ENCODE measurements around the gene POU2F3. TPM values are rescaled to one million over a fixed set of nuclear protein-coding genes. Genes with fewer than 3 reads are reported as not detected.

The POU2F3 gene
- total RNA-seq, result not detected

DNA sequence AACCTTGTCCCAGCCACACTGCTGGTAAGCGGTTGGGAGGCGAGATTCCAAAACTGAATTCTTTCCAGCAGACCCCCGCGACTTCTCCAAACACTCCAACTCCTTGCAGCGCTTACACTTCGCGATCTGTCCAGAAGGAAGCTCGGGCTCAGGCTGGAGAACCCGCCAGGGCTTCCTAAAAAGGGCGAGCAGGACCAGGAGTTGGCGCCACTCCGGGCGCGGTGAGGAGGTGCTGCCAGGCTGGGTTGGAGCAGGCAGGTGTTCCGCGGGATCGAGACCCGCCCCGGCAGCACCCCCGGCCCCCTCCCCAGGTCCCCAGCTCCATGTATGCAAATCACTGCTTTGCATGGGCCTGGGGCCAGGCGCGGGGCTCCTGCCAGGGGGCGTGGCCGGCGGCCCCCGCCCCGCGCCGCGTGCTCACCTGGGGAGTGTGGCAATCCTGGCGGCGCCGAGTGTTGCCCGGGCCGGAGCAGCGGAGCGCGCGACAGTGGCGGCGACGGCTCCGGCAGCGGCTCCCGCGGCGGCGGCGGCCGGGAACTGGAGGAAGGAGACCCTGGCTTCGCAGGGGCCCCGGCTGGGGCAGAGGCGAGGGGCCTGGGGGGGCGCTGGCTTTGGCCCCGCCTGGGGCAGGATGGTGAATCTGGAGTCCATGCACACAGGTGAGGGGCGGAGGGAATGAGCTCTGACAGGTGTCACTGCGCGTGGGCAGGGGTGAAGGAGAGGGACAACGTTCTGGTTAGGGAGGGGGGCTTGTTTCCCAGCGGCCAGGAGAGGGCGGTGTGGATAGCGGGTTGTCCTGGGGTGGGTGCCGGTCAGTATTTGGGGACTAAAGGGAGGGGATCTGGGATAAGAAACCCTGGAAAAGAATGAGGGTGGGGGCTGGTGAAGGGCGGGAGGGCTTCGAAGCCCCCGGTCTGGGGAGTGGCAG is at the start of gene POU2F3:
TSS of gene POU2F3 (plus strand) at position 428 of the 928 bp plus-strand sequence. CDS start at position 632, 204 bp downstream.
- ATAC-seq (no peak), DNase-seq (ENCODE audit: low spot score) (no peak)
- intact Hi-C loops (cut with DNase I), result loop anchor here (5.0 kb wide), 1 partner anchor 62 kb away; no protein-coding TSS in a partner anchor

DNA sequence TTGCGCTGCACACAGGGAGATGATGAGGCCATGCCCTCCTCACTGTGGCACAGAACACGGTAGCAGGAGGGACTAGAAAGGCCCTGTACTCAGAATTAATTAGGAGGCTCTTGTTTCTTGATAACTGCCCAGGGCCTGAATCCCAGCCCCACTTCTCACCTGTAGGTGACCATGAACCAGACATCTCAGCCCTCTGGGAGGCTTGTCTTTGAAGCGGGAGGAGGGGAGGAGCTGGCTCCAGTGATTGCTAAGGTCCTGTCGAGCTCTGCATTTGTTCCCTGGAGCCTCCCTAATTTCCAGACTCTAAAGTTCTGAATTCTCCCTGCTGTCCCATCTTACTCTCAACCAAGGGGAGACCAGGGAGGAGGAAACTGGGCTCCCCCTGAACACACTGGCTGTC is 48.9 kb upstream of the POU2F3 start:
- DNase-seq (ENCODE audit: low spot score) (no peak), ATAC-seq (no peak)
- intact Hi-C loops (cut with DNase I), result no loop called here

DNA sequence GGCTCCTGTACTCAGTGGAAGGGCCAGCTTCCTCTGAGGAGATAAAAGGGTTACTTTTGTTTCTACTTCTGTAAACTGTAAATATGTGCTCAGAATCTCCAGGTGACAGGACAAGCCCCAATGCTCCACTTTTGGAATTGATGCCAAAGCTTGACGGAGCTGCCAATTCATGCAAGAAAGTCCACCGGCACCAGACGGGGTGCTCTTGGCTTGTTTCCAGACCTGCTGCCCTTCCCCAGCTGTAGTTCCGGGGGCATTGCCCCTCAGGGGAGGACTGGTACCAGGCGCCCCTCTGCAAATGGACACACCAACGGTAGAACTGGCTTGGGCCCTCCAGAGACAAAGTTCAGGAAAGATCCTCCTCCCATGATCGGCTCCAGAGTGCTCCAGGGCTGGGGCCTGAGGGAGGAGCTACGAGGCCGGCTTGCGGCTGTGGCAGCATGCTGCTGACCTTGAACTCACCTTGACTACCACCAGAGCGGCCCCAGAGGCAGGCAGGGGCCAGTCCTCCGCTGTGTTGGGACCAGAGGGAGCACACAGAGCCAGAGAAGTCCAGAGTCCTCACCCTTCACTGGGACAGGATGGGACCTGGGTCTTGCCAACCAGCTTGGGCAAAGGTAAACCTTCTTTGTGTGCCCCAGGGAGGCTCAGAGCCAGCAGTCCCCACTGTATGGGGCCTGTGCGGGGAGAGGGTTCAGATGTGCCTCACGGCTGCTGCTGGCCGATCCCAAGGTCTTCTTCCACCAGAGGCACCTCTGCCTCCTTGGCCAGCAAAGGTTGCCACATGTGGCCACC is 46.9 kb upstream of the POU2F3 start:
- DNase-seq (ENCODE audit: low spot score), result no peak
- intact Hi-C loops (cut with DNase I), result no loop called here
- no peak for ATAC-seq

DNA sequence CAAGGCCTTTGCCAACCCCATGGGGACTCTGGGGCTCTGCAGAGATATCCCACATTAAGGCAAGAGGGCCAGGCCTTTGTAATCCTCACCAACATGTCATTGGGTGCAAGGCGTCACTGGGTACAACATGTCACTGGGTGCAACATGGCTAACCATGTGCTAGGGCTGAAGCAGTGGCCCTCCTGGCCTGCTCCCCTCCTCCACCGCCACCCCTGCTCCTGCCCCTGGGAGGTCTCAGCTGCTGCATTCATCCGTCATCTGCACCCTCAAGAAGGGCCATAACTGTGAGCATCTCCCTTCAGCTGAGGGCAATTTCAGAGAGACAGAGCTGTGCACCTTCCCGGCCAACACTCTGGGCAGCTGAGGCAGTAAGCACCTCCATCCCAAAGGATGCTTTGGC is 45.8 kb upstream of the POU2F3 start:
- intact Hi-C loops (cut with DNase I), result no loop called here
- ATAC-seq, result no peak
- DNase-seq (ENCODE audit: low spot score), result no peak

DNA sequence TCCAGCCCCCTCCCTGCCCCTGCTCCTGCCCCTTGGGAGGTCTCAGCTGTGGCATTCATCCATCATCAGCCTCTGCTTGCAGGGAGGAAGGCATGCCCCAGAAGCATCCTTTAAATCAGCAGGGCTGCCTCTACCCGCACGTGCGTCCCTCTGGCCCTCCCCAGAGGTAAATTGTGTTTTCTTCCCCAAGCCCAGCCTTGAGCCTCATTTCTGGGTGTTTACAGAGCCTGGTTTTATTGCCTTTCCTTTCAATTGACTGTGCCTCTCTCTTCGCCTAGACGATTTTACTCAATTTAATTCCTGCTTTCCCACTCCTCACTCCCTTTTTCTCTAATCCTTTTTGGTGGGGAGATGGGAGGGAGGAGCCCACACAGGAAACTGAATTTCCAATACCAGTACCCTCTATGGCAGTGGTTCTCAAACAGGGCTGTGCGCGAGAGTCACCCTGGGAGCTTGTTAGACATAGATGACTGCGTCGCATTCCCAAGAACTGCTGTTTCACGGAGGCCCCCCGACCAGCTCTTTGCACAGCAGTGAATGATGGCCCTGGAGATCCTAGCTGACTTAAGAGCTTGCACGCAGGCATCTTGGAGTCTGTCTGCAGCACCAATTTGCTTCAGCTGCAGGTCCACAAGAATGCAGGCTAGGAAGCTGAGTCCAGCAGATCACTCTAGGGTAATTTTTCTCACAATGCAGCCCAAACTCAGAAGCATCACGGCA is 44.2 kb upstream of the POU2F3 start:
- DNase-seq (ENCODE audit: low spot score) (no peak), ATAC-seq (no peak)
- intact Hi-C loops (cut with DNase I), result no loop called here

DNA sequence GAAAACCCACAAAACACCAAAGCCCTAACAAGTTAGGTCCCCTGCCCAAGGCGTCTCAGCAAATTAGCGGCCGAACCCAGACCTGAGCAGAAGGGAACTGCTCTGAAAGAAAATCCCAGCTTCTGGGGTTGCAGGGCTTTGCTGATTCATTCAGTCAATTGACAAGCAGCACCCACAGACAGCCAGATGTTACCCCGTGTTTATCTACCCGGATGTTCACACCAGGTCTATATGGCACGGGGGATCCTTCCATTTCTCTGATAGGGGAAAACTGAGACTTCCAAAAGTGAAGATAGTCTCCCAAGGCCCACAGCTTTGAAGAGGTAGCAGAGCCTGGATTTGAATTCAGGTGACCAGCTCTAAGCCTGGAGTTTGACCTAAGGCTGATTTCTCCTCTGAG is 43.1 kb upstream of the POU2F3 start:
- DNase-seq (ENCODE audit: low spot score) (no peak), ATAC-seq (no peak)
- intact Hi-C loops (cut with DNase I), result no loop called here

DNA sequence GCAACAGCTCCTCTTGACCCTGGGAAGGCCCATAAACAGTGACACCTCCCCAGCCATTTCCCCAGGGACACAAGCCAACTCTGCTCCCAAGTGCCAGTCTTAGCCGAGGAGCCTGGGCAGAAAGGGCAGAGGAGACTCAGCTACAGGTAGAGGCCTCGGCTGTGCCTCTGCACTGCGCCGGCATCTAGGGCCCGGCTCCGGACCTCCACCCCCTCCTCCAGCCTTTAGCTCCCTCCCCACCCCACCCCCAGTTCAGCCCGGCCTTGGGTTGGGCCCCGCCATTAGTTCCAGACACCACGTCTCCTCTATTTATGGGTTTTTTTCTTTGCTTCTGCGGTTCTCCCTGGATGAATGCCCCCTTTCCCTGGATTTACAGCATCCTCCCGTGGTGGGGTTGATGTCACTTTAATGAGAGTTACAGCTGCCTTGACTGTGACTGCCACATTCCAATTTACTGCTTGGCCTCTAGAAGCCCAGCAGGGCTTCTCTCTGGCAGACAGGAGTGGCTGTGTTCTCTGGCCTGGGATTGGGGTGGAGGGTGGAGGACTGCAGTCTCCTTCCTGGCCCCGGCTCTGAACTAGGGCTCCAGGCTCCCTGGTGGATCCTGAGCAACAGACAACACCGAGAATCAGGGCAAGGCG is 42.6 kb upstream of the POU2F3 start:
- ATAC-seq (peak; percentile 84), DNase-seq (ENCODE audit: low spot score) (no peak)
- intact Hi-C loops (cut with DNase I), result no loop called here

DNA sequence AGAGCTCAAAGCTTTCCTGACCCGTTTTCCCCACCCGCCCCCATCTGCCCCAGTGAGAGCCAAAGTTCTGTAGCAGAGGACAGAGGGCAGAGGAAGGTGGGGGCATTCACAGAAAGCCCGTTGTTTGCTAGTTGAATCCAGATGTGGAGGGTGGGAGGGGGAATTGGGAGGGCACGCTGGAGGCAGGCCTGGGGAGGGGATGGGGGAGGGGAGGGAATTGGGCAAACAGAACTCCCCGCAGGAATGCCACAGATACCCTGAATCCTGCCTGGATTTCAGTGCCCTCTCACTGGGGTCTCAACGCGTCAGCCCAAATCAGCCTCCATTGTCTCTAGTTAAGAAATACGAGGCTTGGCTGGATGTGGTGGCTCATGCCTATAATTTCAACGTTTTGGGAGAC is 42.0 kb upstream of the POU2F3 start:
- intact Hi-C loops (cut with DNase I), result no loop called here
- ATAC-seq, result peak; percentile 76
- no peak for DNase-seq (ENCODE audit: low spot score)

DNA sequence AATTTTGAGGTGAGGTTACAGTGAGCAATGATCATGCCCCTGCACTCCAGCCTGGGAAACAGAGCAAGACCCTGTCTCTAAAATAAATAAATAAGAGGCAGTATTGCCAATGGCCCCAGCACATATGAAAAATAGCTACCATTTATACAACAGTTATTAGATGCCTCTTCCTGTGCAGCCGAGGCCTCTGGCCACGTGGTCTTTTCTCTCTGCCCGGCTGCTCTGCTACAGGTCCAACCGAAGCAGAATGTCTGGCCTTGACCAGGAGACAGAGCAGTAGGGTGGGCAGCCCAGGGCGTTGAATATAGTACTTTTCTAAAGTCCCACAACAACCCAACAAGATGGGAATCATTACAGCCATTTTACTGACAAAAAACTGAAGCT is 41.5 kb upstream of the POU2F3 start:
- intact Hi-C loops (cut with DNase I), result no loop called here
- ATAC-seq (no peak), DNase-seq (ENCODE audit: low spot score) (no peak)

DNA sequence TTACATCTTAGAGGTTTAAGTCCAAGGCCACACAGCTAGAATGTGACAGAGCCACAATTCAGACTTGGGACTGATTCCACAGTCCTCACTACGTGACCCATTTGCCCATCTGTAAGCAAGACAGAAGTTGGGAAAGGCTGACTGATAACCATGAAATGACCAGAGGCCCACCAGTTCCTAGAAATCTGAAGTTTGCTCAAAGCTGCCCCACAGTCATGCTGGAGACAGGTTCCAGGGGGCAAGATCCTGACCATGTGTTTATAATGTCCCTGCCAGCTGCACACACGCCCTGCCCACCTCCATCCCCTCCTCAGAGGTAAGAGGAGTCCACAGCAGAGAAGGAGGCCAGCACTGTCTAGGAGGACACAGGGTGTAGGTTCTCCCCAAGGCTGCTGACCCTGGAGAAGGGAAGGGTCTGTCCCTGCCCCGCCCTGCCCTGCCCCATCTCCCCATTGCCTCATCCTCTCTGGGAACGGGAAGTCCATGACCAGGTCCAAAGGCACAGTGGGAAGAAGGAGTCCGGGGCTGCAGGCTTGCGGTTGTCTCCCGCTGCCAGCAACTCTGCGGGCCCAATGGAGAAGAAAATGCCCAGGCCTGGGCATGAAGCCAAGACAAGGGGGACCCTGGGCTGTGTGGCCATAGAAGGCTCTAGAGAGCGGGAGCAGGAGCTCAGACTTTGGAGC is 41.0 kb upstream of the POU2F3 start:
- intact Hi-C loops (cut with DNase I), result no loop called here
- DNase-seq (ENCODE audit: low spot score) (no peak), ATAC-seq (no peak)

DNA sequence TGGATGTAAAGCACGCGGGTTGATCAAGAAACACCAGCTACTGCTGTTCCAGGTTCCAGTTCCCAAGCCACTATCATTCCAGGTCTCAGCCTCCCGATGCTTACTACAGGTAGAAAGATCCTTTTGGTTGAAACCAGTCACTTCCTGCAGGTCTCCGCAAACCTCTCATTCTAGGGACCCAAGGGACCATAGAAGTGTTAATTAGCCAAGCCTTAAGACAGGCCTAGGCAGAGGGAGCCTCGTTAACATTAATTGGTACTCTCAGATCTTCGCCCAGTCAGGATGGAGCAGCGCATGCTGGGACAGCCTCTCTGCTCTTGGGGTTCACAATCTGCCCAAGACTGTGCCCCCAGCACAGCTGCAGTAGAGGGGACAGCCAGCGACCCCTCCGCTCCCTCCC is 40.3 kb upstream of the POU2F3 start:
- no peak for DNase-seq (ENCODE audit: low spot score)
- no peak for ATAC-seq
- intact Hi-C loops (cut with DNase I), result no loop called here

DNA sequence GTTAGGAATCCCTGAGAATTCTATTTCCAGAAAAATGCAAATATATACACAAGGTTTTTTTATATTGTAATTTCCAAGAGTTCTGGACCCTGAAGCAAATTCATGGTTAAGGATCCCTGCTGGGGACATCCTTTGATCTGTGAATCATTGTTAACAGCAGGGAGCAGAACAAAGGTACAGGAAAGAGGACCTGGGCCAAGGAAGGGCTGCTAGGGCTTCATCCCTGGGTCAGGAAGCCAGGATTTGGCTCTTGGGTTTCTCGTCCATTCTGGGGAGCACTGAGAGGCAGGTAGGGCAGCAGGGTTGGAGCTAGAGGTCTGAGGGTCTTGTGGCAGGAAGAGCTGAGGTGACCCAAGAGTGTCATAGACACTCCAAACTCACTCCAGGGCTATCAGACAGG is 39.3 kb upstream of the POU2F3 start:
- intact Hi-C loops (cut with DNase I), result no loop called here
- ATAC-seq, result no peak
- DNase-seq (ENCODE audit: low spot score), result no peak

DNA sequence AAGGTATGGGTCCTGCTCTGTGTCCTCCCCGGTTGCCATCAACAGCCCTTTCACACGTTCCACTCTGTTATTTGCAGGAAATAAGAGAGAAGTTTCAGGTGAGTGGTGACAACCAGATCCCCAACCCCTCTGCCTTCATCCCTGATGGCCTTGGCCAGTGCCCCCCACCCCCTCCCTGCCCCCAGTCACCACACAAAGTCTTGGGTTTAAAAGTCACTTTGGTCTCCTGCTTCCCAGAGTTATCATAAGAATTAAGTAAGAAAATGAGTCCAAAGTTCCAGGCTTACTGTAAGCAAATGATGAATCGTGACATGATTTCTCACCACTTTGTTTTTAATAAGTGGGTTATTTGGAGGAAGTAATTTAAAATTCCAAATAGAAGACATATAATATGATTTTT is 38.3 kb upstream of the POU2F3 start:
- no peak for ATAC-seq
- intact Hi-C loops (cut with DNase I), result no loop called here

DNA sequence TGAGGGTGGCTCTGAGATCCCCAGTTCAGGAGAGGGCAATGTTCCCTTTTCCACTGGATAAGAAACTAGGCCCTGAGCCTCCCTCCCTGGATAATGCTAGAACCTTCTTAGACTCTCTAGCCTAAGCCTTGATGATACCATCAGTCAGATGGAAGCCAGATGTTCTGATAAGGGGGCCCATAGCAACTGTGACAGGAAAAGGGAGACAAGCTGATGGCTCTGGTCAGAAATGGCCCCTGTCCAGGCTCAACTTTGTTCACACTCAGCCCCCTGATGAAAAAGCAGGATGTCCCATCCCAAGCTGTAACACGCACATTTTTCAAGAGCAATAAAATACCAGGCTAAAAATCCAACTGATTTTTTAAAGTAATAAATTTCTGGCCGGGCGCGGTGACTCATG is 36.3 kb upstream of the POU2F3 start:
- intact Hi-C loops (cut with DNase I), result no loop called here
- no peak for DNase-seq (ENCODE audit: low spot score)
- no peak for ATAC-seq

More for the DNA sequence above, 38.3 kb upstream of the POU2F3 start:
- DNase-seq (ENCODE audit: low spot score), result no peak

DNA sequence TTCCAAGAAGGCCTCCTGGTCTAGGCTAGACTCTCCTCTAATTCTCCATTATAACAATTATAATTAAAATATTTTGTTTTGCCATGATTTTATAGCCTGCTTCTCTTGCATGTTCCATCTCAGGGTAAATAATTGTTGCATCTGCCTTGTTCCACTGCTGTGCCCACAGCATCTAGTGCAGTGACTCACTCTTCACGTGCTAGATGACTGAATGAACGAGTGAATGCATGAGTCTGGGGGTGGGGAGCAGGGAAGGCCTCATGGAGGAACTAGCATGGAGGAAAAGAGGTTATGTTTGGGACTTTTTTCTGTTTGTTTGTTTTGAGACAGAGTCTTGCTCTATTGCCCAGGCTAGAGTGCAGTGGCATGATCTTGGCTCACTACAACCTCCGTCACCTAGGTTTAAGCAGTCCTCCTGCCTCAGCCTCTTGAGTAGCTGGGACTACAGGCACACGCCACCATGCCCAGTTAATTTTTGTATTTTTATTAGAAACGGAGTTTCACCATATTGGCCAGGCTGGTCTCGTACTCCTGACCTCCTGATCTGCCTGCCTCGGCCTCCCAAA is 34.3 kb upstream of the POU2F3 start:
- ATAC-seq (no peak), DNase-seq (ENCODE audit: low spot score) (no peak)
- intact Hi-C loops (cut with DNase I), result no loop called here

DNA sequence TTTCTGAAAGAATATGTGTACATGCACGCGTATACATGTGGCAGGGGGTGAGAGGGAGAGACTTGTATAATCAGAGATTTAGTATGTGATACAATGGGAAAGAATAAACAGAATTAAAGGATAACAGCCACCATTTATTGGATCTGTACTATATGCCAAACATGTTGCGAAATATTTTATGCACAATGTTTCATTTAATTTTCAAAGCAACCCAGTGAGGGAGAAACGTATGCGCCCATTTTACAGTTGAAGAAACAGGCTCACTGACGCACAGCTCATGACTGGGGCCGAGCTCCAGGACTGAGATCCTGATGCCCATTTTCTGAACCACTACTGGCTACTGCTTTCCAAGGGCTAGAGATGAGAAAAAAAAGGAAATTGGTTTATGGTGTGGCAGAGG is 32.4 kb upstream of the POU2F3 start:
- DNase-seq (ENCODE audit: low spot score), result no peak
- ATAC-seq, result no peak
- intact Hi-C loops (cut with DNase I), result no loop called here

DNA sequence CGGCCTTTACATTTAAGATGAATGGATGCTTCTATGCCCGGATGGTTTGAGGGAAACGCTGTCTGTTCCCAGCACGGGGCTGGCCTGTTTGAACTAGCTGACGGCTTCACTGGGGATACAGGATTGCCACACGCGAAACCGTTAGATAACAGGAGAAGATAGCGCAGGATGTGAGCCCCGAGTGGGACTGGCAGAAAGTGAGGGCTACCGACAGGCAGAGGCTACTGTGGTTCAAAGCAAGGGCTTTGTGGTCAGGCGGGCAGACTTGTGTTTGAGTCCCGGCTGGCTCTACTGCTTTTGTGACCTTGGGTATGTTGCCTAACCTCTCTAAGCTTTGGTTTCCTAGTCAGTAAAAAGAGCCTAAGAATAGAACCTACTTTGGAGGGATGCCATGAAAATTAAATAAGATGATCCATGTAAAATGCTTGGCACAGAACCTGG is 31.9 kb upstream of the POU2F3 start:
- ATAC-seq, result no peak
- no peak for DNase-seq (ENCODE audit: low spot score)
- intact Hi-C loops (cut with DNase I), result no loop called here

DNA sequence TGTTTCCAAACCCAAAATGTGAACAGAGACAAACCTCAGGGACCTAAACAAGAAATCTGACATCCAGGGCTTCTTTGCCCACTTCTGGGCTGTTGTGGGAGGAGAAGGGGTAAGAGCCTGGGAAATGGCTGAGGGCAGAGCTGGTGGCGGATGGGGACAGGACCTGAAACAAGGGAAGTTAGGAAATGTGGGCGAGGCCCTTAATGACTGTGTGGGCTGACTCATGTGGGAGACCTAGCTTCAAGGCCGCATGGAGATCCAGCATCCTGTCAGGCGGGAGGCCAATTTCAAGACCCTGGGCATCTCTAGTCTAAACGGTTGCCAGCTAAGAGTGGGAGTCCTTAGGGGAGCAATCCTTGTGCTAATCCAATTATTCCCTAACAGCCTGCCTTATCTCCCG is 31.2 kb upstream of the POU2F3 start:
- DNase-seq (ENCODE audit: low spot score) (no peak), ATAC-seq (peak; percentile 23)
- intact Hi-C loops (cut with DNase I), result no loop called here
